Hepatocyte (in vitro differentiated cells): ENCODE measurements around the gene BCKDHB. TPM values are rescaled to one million over a fixed set of nuclear protein-coding genes. Genes with fewer than 3 reads are reported as not detected.

Experiments used
- DNase-seq: peaks from one replicate; pipeline ENCODE4 v3.0.0-alpha.2; 2016; ENCODE audit warnings: low spot score
- H2AFZ ChIP-seq: fragments of 200-600 bp; sonication (generic); 2 replicates; pipeline ENCODE4 v1.6.0; 2016; ENCODE audit warnings: antibody characterized with exemption, mild to moderate bottlenecking
- H3K27ac ChIP-seq: fragments of 200-600 bp; sonication (generic); 2 replicates; pipeline ENCODE4 v1.5.1; 2016; ENCODE audit warnings: mild to moderate bottlenecking
- H3K27me3 ChIP-seq: fragments of 200-600 bp; sonication (generic); 2 replicates; pipeline ENCODE4 v1.6.1; 2016
- H3K36me3 ChIP-seq: fragments of 200-600 bp; sonication (generic); replicated peaks from 2 replicates; pipeline ENCODE4 v1.5.1; 2016; ENCODE audit warnings: low read depth; ENCODE audit not compliant: insufficient read depth
- H3K4me1 ChIP-seq: fragments of 200-600 bp; sonication (generic); 2 replicates; pipeline ENCODE4 v1.5.1; 2016; ENCODE audit warnings: mild to moderate bottlenecking, moderate library complexity; ENCODE audit not compliant: insufficient read depth
- H3K4me2 ChIP-seq: fragments of 200-600 bp; sonication (generic); 2 replicates; pipeline ENCODE4 v1.6.0; 2016
- H3K4me3 ChIP-seq: fragments of 200-600 bp; sonication (generic); 2 replicates; pipeline ENCODE4 v1.5.1; 2016; ENCODE audit warnings: mild to moderate bottlenecking
- H3K79me2 ChIP-seq: fragments of 200-600 bp; sonication (generic); 2 replicates; pipeline ENCODE4 v1.6.0; 2017; ENCODE audit warnings: mild to moderate bottlenecking
- H3K9me2 ChIP-seq: fragments of 200-600 bp; sonication (generic); replicated peaks from 2 replicates; pipeline ENCODE4 v1.6.0; 2017; ENCODE audit warnings: mild to moderate bottlenecking; ENCODE audit not compliant: insufficient read depth
- H3K9me3 ChIP-seq: fragments of 200-600 bp; sonication (generic); 2 replicates; pipeline ENCODE4 v1.5.1; 2016; ENCODE audit warnings: low read depth, mild to moderate bottlenecking
- H4K20me1 ChIP-seq: fragments of 200-600 bp; sonication (generic); 2 replicates; pipeline ENCODE4 v1.6.0; 2016; ENCODE audit warnings: mild to moderate bottlenecking; ENCODE audit not compliant: insufficient read depth, poor library complexity, severe bottlenecking
- EZH2 ChIP-seq: fragments of 200-600 bp; sonication (generic); IDR thresholded peaks from 2 replicates; pipeline ENCODE4 v1.6.1; 2016; ENCODE audit warnings: antibody characterized with exemption, mild to moderate bottlenecking, borderline replicate concordance
- EZH2phosphoT487 ChIP-seq: fragments of 200-600 bp; sonication (generic); IDR thresholded peaks from one replicate; pipeline ENCODE4 v1.6.1; 2018; ENCODE audit warnings: antibody characterized with exemption, mild to moderate bottlenecking, low read depth, moderate library complexity; ENCODE audit not compliant: unreplicated experiment, severe bottlenecking
- WGBS: methylation state at CpG from one replicate; pipeline ENCODE4 v1.1.6; 2016; ENCODE audit warnings: low lambda C conversion rate; ENCODE audit errors: missing lambda C conversion rate; 5-methylcytosine and 5-hydroxymethylcytosine counted together
- polyA plus RNA-seq: library from polyadenylated mRNA; unstranded; fragments of >200 nt; fragmentation: Nextera tagmentation; extraction: Ambion mirVana; gene quantifications from 2 replicates; pipeline ENCODE4 v1.2.1, GENCODE V29; 2016
- total RNA-seq: library from RNA; depleted of rRNA; stranded (reverse); fragments of >200 nt; gene quantifications from 2 replicates; pipeline ENCODE4 v1.2.3, GENCODE V29; 2014
- TF ChIP-seq, protein P1 (sequence below): fragments of 200-600 bp; sonication (generic); IDR thresholded peaks from 2 replicates; pipeline ENCODE4 v1.5.1; 2016; ENCODE audit warnings: antibody characterized with exemption, mild to moderate bottlenecking; ENCODE audit not compliant: poor library complexity

The BCKDHB gene
- total and polyA plus RNA-seq, 2 experiments from 2014 or later, result 28.7 to 32.0 TPM

DNA sequence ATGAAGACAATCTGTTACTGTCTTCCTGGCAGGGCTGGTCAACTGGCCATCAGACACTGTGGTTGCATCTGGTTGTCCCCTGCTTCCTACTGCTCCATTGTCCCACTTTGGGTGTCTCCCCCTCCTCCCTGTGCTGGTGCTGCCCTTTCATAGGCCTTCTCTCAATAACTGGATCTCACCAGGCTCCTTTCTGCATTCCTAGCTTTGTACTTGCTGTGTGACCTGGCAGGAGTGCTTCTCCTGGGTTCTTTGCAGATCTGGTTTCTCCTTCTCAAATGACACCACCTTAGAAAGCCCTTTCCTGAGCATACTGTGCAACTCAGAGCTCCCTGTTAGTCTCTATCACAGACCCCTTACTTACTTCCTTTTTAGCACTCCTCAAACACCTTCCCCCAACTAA, 223.0 kb downstream of the BCKDHB start:
- Histone ChIP-seq H3K79me2 (no peaks in the 10 kb centered on the region), H3K4me1 (no peaks in the 10 kb centered on the region), H3K4me3 (no peak overlapping the region), H3K36me3 (no peaks in the 10 kb centered on the region), H3K9me3 (no peaks in the 10 kb centered on the region), H2AFZ (no peak overlapping the region), H3K27ac (no peak overlapping the region), H4K20me1 (no peaks in the 10 kb centered on the region), H3K9me2 (no peaks in the 10 kb centered on the region), H3K27me3 (no peaks in the 10 kb centered on the region), H3K4me2 (no peak overlapping the region)
- DNase-seq, result no peak
- TF ChIP-seq EZH2phosphoT487 (no peak), EZH2 (no peak)
- TF ChIP-seq, protein P1, sequence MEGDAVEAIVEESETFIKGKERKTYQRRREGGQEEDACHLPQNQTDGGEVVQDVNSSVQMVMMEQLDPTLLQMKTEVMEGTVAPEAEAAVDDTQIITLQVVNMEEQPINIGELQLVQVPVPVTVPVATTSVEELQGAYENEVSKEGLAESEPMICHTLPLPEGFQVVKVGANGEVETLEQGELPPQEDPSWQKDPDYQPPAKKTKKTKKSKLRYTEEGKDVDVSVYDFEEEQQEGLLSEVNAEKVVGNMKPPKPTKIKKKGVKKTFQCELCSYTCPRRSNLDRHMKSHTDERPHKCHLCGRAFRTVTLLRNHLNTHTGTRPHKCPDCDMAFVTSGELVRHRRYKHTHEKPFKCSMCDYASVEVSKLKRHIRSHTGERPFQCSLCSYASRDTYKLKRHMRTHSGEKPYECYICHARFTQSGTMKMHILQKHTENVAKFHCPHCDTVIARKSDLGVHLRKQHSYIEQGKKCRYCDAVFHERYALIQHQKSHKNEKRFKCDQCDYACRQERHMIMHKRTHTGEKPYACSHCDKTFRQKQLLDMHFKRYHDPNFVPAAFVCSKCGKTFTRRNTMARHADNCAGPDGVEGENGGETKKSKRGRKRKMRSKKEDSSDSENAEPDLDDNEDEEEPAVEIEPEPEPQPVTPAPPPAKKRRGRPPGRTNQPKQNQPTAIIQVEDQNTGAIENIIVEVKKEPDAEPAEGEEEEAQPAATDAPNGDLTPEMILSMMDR, result no peak

DNA sequence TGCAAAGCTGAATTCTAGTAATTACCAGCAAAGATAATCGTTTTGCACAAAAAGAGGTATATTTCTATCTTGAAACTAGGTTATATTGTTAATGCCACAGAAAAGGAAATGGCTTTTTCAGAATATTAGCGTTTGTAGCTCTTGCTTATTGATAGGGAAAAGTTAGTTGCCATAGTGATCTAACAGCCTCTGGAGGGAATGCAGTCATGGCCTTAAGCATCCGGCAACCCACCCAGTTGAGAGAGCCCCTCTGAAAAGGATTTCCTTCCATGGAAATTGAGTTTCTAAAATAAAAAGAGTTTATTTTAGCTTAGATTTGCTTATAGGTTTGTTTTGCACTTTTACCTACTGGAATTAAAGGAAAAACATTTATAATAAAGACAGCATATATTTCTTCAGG, 224.5 kb downstream of the BCKDHB start:
- DNase-seq, result no peak
- Histone ChIP-seq H3K27ac (no peak overlapping the region), H3K9me3 (no peaks in the 10 kb centered on the region), H3K36me3 (no peaks in the 10 kb centered on the region), H3K4me2 (no peak overlapping the region), H3K4me1 (peaks cover 4% of the 10 kb centered on the region), H2AFZ (no peak overlapping the region), H3K9me2 (no peaks in the 10 kb centered on the region), H4K20me1 (no peaks in the 10 kb centered on the region), H3K4me3 (no peak overlapping the region), H3K79me2 (no peaks in the 10 kb centered on the region), H3K27me3 (no peaks in the 10 kb centered on the region)
- 68% methylated on average over 3 of the region's 3 CpGs for WGBS
- TF ChIP-seq, protein P1, result no peak

DNA sequence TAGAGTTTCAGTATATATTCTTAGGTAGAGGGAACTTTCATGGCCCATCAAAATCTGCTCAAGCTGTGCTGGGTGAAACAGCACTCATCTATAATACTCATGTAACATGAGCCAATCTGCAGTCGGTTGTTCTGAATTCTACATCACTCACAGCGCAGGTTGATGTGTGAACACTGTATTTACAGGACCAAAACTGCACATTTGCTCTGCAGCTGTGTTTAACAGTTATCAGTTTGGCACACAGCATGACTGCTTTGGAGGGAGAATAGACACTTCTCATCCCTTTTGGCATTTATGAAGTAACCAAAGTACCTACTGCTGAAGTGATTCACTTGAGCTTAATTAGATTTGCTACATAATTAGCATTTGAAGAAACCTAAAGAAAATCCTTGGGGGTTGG, 225.1 kb downstream of the BCKDHB start:
- no peaks in the 10 kb centered on the region for H3K36me3 ChIP-seq
- DNase-seq, result no peak
- no peak overlapping the region for H3K4me3 ChIP-seq
- no peaks in the 10 kb centered on the region for H3K9me3 ChIP-seq
- H3K27me3 ChIP-seq, result no peaks in the 10 kb centered on the region
- peaks cover 4% of the 10 kb centered on the region for H3K4me1 ChIP-seq
- H3K4me2 ChIP-seq, result no peak overlapping the region
- no peaks in the 10 kb centered on the region for H4K20me1 ChIP-seq
- no peaks in the 10 kb centered on the region for H3K79me2 ChIP-seq
- no peaks in the 10 kb centered on the region for H3K9me2 ChIP-seq
- no peak overlapping the region for H3K27ac ChIP-seq
- TF ChIP-seq EZH2 (no peak), EZH2phosphoT487 (no peak)
- TF ChIP-seq, protein P1, result no peak
- 60% methylated on average over 2 of the region's 2 CpGs for WGBS
- H2AFZ ChIP-seq, result no peak overlapping the region

DNA sequence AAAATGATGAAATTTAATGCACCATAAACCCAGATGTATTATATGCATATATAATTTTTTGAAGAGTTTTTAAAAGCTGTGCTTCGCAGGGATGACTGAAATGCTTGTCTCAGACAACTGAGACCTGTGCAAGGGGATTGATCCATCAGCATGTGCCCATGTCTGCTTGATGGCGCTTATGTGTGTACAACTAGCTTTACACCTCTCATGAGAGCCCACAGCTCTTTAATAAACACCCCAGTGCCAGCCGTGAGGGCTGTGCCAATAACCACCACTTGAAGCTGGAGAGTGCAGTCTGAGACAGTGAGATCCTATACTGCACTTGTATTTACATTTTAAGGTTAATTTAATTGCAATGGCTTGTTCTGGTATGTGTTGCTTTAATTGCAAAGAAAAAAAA, 225.5 kb downstream of the BCKDHB start:
- no peaks in the 10 kb centered on the region for H4K20me1 ChIP-seq

More for the DNA sequence above, 225.5 kb downstream of the BCKDHB start:
- Histone ChIP-seq H3K4me1 (peaks cover 4% of the 10 kb centered on the region), H3K4me2 (no peak overlapping the region), H3K4me3 (no peak overlapping the region), H3K9me3 (no peaks in the 10 kb centered on the region), H3K79me2 (no peaks in the 10 kb centered on the region), H3K36me3 (no peaks in the 10 kb centered on the region), H3K27me3 (no peaks in the 10 kb centered on the region), H3K27ac (no peak overlapping the region), H2AFZ (no peak overlapping the region), H3K9me2 (no peaks in the 10 kb centered on the region)
- 50% methylated on average over 3 of the region's 3 CpGs for WGBS
- TF ChIP-seq EZH2 (no peak), EZH2phosphoT487 (no peak)
- TF ChIP-seq, protein P1, result no peak
- DNase-seq, result no peak
